Cardiac atrium fibroblast (primary cell): Measurements from ENCODE around the gene OR56A5. TPM values are rescaled to one million over a fixed set of nuclear protein-coding genes. Genes with fewer than 3 reads are reported as not detected.

Experiments
- total RNA-seq: library from RNA; depleted of rRNA; stranded (reverse); fragments of >200 nt; gene quantifications from 2 replicates; pipeline ENCODE4 v1.2.3, GENCODE V29; 2015

The OR56A5 gene
- not detected in 2 replicates for total RNA-seq

GRCh38 chr11:5968394-5968793, at the start of gene OR56A5:
Gene OR56A5, minus strand, starts transcription at chr11:5968494. Its CDS starts 0 bp downstream, at chr11:5968494.

GRCh38 chr11:6006846-6007245, 38.6 kb upstream of the OR56A5 start, which contains the start of gene OR56A4:
Gene OR56A4, minus strand, starts transcription at chr11:6006946. Its CDS starts 3,954 bp downstream, at chr11:6002992.

GRCh38 chr11:5986885-5987284, 18.6 kb upstream of the OR56A5 start, which contains the start of gene OR52L1:
Gene OR52L1, minus strand, starts transcription at chr11:5986985. Its CDS starts 55 bp downstream, at chr11:5986930.

GRCh38 chr11:5941951-5942350, 26.3 kb downstream of the OR56A5 start, which contains the start of gene OR56A3:
Gene OR56A3, plus strand, starts transcription at chr11:5942251. Its CDS starts 5,096 bp downstream, at chr11:5947347.

Other genes starting within 250 kb of the OR56A5 start
- not detected in 2 replicates for gene OR56B1, start 232.0 kb downstream of the OR56A5 start, total RNA-seq
- not detected in 2 replicates for gene OR52N4, start 214.3 kb downstream of the OR56A5 start, total RNA-seq
- gene OR52N5, start 185.1 kb downstream of the OR56A5 start, total RNA-seq, result not detected in 2 replicates
- gene OR52N1, start 177.2 kb downstream of the OR56A5 start, total RNA-seq, result not detected in 2 replicates
- not detected in 2 replicates for gene OR52N2, start 159.6 kb downstream of the OR56A5 start, total RNA-seq
- gene OR52E6, start 126.6 kb downstream of the OR56A5 start, total RNA-seq, result not detected in 2 replicates
- gene OR52E8, start 110.8 kb downstream of the OR56A5 start, total RNA-seq, result not detected in 2 replicates
- gene OR52E4, start 87.9 kb downstream of the OR56A5 start, total RNA-seq, result not detected in 2 replicates
- gene OR52E5, start 75.3 kb downstream of the OR56A5 start, total RNA-seq, result not detected in 2 replicates
- gene OR56A3, start 26.2 kb downstream of the OR56A5 start, total RNA-seq, result not detected in 2 replicates
- gene OR52L1, start 18.5 kb upstream of the OR56A5 start, total RNA-seq, result not detected in 2 replicates
- gene OR56A4, start 38.5 kb upstream of the OR56A5 start, total RNA-seq, result not detected in 2 replicates
- not detected in 2 replicates for gene OR56A1, start 62.3 kb upstream of the OR56A5 start, total RNA-seq
- gene OR56B4, start 139.2 kb upstream of the OR56A5 start, total RNA-seq, result not detected in 2 replicates
- gene OR52B2, start 201.8 kb upstream of the OR56A5 start, total RNA-seq, result not detected in 2 replicates
- gene OR52W1, start 230.7 kb upstream of the OR56A5 start, total RNA-seq, result not detected in 2 replicates
- gene C11orf42, start 237.1 kb upstream of the OR56A5 start, total RNA-seq, result not detected in 2 replicates